Heart left ventricle (tissue), 13 donors: ENCODE results near the gene PTPRN2.

Experiments
- CTCF ChIP-seq, 12 donors: fragments of 200-600 bp; sonication (generic) in 4 of 12; IDR thresholded peaks; one replicate each; pipeline versions ENCODE4 v1.5.0 to v1.8.0; 2018 to 2022; ENCODE audit warnings: antibody characterized with exemption in 12 of 12, mild to moderate bottlenecking in 5 of 12
- POLR2A ChIP-seq, 2 donors: fragments of 450-650 bp; IDR thresholded peaks; one replicate each; pipeline ENCODE4 v1.6.1; 2017; ENCODE audit warnings: antibody characterized with exemption in 2 of 2, mild to moderate bottlenecking in 2 of 2, moderate library complexity in 2 of 2
- donor health status: ischemic (EF 13 %, LVEDD 7.1; RV severe dilation, severe dysfunction).
- donor health status: DM: no; HTN: yes; CAD: no.
- donor health status: DM: no; HTN: no; CAD: no.
- donor health status: ischemic (EF 25% LVEDD 6.9; RV normal size, moderate dysfunction).
- donor health status: ischemic (EF 25% LVEDD 5.7; RV mildly dilated, moderate dysfunction).
- donor health status: ischemic (EF 35%, LVEDD 5.7; RV mildly dilated, moderate dysfunction).
- donor health status: nonischemic (EF 11% LVEDD 7.7; RV severe dilation, severe dysfunction).
- donor health status: DM: yes; HTN: yes; CAD: no.
- donor health status: PGD.
- donor health status: ischemic (EF 29% LVEDD 5.4; RV normal size, mild dysfunction).
- donor health status: nonischemic (EF 23%, LVEDD 6.1; RV moderate dilation, normal function).

GRCh38 chr7:158420591-158421340, 166.9 kb downstream of the PTPRN2 start:
- TF ChIP-seq POLR2A (IDR thresholded peaks at IDR 0.05) (no peak), CTCF (IDR thresholded peaks at IDR 0.05) (no peak)
